AG20443 (cell line): ENCODE results near the gene PLCG2.
"Not testable (repeated sequence)": the region's sequence is repeated elsewhere in the genome, so short reads cannot be mapped to it uniquely, and the experiment has no call there.

ENCODE experiments used
- DNase-seq: peaks from one replicate; pipeline ENCODE4 v3.0.0; 2012; ENCODE audit warnings: low spot score, mixed read lengths

PLCG2 gene

DNA sequence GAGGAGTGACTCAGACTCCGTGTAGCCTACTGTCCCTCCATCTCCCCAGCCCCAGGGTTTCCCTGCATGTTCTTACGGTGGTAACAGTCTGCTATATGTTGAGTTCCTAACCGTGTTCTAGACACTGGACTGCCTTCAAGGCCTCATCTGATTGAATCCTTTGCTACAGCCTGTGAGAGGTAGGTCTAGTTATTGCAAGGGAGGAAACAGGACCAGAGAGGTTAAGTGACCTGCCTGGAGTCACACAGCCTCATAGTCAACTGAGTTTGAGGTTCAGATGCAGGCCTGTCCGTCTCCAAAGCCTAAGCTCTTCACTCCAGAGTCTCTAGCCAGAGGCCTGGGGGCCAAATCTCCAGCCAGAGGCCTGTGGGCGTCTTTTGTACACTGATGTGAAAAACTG lies 134.1 kb downstream of the PLCG2 start:
- DNase-seq: no peak

DNA sequence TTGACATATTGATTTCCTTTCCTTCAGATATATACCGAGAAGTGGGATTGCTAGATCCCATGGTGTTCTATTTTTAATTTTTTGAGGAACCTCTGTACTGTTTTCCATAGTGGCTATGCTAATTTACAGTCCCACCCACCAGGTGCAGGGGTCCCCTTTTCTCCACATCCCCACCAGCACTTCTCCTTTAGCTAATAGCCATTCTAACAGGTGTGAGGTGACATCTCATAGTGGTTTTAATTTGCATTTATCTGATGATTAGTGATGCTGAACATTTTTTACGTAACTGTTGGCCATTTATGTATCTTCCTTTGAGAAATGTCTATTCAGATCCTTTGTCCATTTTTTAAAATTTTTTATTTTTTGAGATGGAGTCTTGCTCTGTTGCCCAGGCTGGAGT lies 138.3 kb downstream of the PLCG2 start:
- DNase-seq: no peak

DNA sequence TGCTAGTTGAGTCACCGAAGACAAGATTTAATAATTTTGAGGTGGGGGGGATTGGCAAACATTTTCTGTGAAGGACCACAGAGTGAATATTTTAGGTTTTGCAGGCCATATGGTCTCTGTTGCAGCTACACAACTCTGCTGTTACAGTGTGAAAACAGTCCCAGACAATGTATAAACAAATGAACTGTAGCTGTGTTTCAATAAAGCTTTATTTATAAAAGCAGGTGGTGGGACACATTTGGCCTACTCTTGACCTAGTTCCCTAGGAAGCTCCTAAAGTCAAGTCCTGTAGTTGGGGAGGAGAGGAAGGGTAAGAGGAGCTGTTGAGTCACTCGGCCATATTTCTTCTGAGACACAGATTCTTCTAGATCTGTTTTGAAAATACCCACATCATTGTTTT lies 139.8 kb downstream of the PLCG2 start:
- DNase-seq: no peak

DNA sequence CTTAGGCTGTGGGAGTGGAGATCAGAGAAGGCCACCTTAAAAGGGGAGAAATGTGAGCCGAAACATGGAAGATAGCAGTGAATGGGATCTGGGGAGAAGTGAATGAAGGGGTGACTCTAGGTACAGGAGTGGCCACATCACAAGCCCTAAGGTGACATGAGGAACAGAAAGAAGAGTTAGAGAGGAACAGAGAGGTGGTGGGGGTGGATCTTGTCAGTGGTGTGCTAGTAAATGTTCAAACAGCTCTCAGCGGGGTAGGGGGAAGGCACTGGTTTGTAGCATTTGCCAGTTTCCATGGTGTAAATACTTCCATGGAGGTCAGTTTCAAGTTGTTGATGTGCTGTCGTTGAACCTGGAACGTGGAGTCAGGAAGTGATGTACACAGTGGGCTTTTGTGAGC lies 141.4 kb downstream of the PLCG2 start:
- no peak for DNase-seq

DNA sequence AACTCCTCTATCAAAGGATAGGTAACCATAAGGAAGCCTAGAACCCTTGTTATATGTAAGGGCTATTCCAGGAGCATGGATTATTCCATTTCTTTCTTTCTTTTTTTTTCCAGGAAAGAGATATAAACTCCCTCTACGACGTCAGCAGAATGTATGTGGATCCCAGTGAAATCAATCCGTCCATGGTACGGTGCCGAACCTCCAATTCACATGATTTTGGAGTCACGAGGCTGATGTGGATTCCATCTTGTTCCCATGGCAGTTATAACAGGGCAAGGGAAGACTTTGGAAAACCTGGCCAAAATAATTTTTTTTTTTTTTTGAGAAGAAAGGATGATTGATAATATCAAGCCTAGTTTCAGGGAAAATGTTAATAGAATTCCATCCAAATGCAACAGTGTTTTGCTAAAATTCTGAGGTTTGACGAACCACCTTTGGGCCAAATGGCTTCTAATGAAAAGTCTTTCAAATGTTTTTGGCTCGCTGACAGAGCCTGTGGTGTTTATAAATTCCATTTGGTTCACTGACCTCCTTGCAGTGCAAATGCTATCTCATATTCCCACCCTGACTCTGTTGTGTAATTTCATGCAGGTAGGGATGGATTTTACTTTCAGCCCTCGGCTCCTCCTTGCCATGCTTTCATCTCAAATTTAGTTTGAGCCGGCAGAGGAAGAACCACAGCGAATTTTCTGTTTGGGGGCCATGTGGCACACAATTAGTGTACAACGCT lies 142.2 kb downstream of the PLCG2 start:
- DNase-seq: no peak

DNA sequence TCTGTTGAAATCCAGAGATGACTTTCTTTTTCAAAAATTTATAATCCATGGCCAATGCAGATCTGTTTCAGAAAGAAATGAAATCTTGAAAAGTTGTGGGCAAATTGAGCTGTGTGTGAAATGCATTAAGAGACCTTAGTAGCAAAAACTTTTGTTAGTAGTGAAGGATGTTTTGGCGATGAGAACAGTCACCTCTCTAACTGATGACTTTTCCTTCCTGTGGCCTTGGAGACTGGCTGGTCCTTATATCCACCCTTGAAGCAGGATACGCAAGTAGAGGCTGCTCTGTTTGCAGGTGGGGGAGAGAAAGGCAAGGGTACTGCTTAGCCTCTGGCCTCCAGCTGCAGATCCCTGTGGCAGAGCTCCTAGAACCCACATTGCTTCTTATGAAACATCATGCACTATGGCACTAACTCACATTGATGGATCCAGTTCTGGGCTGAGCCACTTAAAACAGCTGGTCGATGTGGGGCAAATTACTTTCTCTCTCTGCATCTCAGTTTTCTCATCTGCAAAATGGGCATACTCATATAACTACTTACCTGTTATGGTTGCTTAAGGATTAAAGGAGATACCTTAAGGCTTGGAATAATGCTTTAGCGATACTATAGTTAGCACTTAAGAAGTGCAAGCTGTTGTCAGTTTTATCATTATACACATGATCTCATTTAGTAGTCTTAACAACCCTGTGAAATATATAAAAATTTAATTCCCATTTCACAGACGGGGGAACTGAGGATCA lies 142.9 kb downstream of the PLCG2 start:
- no peak for DNase-seq

DNA sequence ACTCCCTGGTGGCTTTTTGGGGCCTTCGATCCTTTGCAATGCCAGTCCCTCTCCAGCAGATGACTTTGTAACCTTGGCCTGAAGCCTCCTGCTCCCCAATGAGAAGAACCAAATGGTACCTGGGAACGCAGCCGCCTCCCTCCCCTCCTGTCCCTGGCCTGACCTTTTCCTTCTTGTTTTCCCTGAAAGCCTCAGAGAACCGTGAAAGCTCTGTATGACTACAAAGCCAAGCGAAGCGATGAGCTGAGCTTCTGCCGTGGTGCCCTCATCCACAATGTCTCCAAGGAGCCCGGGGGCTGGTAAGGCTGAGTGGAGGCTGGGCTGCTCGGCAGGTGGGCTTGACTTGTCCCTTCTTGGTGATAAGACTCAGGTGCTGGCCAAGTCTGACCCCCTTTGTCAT lies 144.2 kb downstream of the PLCG2 start:
- DNase-seq: no peak

DNA sequence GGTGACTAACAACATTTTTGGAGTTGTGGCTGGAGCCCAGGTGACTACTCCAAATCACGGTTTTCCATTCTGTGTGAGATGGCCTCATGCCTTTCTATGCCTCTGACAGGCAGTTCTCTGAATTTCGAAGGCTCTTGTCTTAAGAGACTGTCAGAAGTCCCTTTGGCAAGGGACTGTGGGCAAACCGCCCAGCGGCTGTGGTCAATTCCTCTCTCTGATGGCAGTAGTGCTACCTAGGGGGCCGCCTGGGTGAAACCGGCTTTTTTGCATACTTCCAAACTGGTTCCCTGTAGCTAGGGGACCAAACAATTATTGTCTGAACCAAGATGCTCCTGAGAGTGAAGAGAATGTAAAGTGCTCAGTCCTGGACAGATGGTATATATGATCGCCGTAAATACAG lies 145.9 kb downstream of the PLCG2 start:
- DNase-seq: no peak

DNA sequence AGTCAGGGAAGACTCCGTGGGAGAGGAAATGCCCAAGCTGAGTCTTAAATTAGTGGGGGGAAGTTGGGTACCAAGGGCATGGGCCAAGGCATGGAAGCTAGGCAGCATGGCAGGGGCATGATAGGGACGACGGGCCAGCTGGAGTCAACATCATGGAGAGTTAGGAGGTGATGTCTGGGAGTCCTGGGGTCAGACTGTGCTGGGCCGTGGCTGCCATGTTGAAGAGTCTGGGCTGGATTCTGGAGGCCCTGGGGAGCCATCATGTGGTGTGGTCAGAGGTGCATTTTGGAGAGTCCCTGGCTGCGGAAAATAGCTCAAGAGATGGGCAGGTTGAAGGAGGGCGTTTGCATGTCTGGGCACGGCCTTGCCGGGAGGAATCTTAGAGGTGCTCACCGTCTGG lies 146.9 kb downstream of the PLCG2 start:
- DNase-seq: no peak

DNA sequence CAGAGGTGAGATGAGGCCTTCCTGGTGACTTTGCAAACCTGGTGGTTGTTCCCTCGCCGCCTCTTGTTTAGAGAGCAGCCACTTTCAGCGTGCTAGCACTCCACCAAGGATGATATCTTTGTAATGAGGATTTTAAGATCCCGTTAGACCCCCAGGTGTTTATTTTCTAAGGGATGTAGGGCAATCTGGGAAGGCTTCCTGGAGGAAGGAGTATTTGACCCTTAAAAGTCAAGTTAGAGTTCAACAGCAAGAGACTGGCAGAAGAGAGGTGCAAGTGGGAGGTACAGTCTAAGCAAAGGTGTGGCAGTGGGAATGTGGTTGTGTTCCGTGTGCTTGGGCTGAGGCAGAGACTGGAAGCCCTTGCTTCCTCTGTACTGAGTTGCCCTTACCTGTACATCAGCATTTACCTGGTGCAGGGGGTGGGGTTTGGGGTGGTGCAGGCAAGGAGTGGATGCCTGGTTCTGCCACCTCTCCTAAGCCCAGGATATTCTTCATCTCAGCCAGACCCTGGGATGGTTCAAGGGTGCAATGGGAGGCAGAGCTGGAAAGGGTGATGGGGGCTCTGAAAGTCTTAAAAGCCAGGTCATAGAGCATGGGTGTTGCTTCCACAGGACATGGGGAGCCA lies 148.6 kb downstream of the PLCG2 start:
- DNase-seq: no peak

DNA sequence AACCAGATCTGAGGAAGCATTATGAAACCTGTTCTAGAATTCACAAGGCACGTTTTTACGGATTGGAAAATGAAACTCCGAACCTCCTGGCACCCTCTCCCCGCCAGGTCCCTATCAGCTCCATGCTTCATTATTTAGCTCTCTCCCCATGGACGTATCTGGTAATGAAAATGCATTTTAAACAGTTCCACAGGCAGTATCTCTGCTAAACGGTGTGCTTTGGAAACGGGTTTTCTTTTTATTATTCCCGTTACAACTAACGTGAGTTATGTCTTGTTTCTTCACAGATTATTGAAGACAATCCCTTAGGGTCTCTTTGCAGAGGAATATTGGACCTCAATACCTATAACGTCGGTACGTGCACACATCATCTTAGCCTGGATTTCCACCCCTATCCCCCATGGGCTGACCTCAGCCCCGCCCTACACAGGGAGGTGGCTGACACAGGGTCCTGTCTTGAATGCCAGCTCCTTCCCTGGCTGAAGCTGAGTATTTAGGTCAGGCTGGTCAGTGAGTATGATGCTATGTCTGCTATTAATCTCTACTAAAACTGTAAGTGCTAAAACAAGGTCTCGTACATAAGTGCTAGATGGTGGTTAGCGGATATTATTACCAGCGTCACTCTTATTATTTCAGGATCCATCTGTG lies 149.3 kb downstream of the PLCG2 start:
- no peak for DNase-seq

DNA sequence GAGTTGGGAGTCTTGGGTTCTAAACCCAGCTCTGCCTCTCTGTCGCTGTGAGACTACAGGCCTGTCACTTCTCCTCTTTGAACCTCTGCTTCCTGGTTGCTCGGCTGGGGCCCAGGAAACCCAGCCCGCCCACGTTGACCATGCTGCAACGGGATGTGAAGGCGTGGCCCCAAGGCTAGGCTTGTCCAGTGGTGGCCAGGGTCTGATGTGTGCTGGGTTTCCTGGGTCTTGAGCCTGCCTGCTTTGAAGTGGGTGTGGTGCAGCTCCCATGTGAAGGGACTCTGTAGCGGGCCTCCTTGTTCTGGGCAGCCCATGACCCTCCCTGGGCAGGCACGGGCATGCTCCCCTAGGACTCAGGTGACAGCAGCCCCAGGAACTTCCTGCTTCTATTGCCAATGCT lies 149.9 kb downstream of the PLCG2 start:
- DNase-seq: no peak

DNA sequence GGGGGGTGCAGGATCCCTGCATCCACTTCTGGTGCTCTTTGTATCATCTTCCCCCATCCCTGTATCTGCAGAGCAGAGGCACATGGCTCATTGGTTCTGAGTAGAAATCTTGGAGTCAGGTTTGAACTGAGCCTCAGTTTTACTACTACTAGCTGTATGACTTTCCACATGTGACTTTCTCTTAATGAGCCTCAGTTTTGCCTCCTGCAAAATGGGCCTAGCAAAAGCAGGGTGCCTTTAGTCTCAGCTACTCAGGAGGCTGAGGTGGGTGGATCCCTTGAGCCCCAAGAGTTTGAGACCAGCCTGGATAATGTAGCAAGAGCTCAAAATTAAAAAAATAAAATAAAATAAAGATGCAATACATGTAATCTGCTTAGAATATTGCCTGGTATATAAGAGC lies 150.8 kb downstream of the PLCG2 start:
- no peak for DNase-seq

DNA sequence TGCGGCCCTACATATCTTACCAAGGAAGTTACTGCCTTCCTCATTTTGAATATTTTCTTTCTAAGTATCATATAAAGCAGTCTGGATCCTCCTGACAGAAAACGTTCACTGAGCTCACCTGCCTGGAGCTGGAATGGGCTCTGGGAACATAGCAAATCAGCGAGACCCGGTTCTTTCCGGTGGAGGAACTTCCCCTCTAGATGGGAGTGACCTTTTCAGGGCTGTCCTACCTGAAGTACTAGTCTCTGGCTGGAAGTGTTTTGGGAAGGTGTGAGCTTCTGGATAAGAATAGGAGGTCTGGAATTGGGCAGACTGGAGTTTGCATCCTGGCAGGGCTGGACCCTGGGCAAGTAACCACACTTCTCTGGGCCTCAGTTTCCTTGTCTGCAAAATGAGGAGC lies 152.8 kb downstream of the PLCG2 start:
- no peak for DNase-seq

DNA sequence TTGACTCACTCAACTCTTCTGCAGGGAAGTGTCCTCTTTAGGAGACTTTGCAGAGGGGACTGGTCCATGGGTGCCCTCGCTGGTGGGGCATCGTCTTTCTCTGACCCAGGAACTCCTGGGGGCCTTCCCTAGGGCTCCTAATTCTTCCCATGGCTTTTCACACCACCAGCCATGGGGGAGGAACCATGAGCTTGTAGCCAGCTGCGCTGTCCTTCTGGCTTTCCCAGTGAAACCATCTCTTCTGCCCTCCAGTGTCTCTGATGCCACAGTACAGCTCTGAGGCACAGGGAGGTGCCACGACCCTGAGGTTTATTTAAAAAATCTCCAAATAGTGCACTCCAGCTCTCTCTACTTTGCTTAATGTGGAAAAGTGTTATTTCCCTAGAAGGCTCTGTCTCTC lies 153.6 kb downstream of the PLCG2 start:
- no peak for DNase-seq

DNA sequence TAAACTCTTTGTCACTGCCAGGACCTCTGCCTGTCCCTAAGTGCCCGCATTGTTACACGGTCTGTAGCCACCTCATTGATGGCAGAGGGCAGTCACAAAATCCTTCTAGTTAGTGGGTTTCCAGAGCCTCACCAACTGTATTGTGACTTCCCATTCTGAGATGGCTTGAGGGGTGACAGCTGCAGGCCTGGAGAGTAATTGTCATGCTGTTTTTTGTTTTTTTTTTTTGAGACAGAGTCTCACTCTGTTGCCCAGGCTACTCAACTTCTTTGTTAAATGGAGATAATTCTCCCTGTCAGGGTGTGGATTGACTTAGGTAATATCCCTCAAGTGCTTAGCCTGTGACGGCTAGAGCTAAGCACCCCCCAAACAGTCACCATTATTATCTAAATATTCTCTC lies 154.3 kb downstream of the PLCG2 start:
- DNase-seq: no peak

DNA sequence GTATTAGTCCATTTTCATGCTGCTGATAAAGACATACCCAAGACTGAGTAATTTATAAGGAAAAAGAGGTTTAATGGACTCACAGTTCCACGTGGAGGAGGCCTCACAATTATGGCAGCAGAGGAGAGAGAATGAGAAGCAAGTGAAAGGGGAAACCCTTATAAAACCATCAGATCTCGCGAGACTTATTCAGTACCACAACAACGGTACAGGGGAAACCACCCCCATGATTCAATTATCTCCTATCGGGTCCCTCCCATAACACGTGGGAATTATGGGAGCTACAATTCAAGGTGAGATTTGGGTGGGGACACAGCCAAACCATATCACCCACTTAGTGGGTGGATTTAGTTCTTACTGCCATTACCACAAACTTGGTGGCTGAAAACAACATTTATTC lies 155.6 kb downstream of the PLCG2 start:
- not testable (repeated sequence) for DNase-seq

DNA sequence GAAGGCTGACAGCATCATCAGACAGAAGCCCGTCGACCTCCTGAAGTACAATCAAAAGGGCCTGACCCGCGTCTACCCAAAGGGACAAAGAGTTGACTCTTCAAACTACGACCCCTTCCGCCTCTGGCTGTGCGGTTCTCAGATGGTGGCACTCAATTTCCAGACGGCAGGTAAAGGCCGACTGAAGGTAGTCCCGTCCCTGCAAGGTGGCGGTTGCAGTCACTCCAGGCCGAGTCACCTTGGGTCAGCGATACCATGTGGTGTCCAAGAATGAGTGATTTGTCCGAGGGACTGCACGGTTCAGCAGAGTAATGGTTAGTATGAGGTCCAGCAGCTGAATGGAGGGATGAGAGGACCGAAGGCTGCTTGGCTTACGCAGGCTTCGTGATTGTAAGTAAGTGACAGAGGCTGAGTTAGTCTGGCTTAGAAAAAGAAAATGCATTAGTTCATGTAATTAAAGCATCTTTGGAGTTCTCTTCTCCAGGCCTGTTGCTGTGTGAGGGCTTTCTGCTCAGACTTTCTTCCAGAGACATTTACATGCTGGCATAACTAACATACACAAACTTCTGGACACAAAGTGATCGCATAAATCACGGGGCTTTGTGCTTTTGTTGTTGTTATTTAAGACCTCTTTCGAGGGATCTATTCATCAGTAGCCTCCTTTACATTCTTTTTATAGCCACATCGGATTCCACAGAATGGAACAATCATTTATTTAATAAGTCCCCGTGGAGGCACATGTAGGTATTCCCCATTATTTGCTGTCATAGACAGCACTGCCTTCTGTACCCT lies 157.3 kb downstream of the PLCG2 start:
- no peak for DNase-seq

DNA sequence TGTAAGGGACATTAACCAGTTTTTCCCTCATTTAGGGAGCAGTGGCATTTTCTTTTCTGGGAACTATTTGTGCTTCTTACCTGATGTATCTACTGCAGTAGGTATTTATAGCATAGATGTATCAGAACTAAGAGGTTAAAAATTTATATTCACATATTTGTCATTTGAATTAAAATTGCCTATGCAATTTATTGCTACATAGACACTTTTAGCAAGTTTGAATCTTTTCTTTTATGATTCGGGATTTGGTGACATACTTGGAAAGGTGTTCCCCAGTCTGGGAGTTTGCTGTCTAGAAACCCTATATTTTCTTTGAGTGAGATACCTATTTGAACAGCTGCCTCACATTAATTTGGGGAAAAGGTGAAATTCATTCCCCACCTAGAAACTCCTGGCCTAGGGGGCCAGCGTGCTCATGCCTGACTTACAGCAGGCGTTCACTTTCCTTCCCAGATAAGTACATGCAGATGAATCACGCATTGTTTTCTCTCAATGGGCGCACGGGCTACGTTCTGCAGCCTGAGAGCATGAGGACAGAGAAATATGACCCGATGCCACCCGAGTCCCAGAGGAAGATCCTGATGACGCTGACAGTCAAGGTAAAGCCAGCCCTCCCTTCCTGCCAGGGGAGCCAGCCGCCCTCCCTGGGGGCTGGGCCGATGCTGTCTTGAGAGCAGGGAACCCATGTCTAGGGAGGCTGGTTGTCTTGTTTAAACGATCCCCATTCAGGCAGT lies 158.4 kb downstream of the PLCG2 start:
- no peak for DNase-seq

DNA sequence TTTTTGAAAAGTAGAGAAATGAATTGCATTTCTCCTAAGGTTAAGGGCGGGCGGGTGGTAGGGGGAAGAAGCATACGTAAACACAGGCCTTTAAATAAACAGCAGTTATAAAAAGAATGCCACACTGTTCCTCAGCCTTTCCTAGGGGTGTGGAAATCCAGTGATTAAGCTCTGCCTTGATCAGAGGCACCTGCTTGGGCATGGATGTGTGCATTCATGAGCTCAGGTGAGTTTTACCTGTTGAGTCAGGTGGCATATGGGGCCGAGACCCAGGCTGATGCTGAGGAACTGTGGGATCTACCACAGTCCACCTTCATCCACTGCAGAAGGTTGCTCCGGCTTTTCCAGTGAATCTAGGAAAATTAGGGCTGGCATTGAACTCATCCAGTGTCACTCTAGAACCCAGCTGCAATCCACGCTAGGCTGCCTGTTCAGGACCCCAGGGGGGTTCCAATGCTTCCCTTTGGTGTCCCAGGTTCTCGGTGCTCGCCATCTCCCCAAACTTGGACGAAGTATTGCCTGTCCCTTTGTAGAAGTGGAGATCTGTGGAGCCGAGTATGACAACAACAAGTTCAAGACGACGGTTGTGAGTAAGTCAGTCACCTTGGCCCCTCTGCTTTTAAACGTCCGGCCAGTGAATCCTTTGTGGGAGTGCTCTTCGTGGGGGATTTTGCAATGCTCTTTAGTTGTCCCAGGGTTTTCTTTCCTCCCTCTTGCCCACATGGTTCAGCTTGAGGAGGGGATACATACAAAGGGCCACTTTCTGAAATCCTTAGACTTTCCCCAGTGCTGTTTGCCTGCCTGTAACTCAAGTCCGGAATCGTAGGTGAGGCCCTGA lies 159.5 kb downstream of the PLCG2 start:
- no peak for DNase-seq
